Stimulated activated naive CD8-positive, alpha-beta T cell treated with anti-CD3 and anti-CD28 coated beads, Interleukin-15, Interleukin-2, amounts not matched to agents 100 ng/mL and 50 ng/mL, for 24 hours (primary cell): Measurements from ENCODE around the gene TPTE.
"Not testable (repeated sequence)": the region's sequence is repeated elsewhere in the genome, so short reads cannot be mapped to it uniquely, and the experiment has no call there.

ENCODE experiments used
- H3K27ac Mint-ChIP-seq: one replicate; pipeline ENCODE4 v1.8.0; 2021; ENCODE audit warnings: mild to moderate bottlenecking, mixed read lengths
- H3K27me3 Mint-ChIP-seq: one replicate; pipeline ENCODE4 v1.8.0; 2021; ENCODE audit warnings: mixed read lengths
- H3K36me3 Mint-ChIP-seq: one replicate; pipeline ENCODE4 v1.8.0; 2021; ENCODE audit warnings: low read depth, mixed read lengths
- H3K4me1 Mint-ChIP-seq: one replicate; pipeline ENCODE4 v1.8.0; 2021; ENCODE audit warnings: low read depth, mixed read lengths
- H3K4me3 Mint-ChIP-seq: one replicate; pipeline ENCODE4 v1.8.0; 2021; ENCODE audit warnings: mild to moderate bottlenecking, mixed read lengths
- H3K9me3 Mint-ChIP-seq: one replicate; pipeline ENCODE4 v1.8.0; 2021; ENCODE audit warnings: mixed read lengths

The TPTE gene

GRCh38 chr21:10574531-10575310 is 53.3 kb downstream of the TPTE start:
- H3K9me3 Mint-ChIP-seq = peaks cover 18% of the 10 kb centered on the region
- H3K4me3 Mint-ChIP-seq, H3K27me3 Mint-ChIP-seq, H3K36me3 Mint-ChIP-seq, H3K4me1 Mint-ChIP-seq, H3K27ac Mint-ChIP-seq: not testable (repeated sequence)

- no peak overlapping the region for H3K4me3 Mint-ChIP-seq
- peaks cover 18% of the 10 kb centered on the region for H3K9me3 Mint-ChIP-seq
- H3K27ac Mint-ChIP-seq = no peak overlapping the region
- no peaks in the 10 kb centered on the region for H3K27me3 Mint-ChIP-seq
- H3K4me1 Mint-ChIP-seq = no peaks in the 10 kb centered on the region
- no peaks in the 10 kb centered on the region for H3K36me3 Mint-ChIP-seq
Measured at GRCh38 chr21:10575311-10575667, 53.9 kb downstream of the TPTE start.

GRCh38 chr21:10578910-10579309 is 57.5 kb downstream of the TPTE start:
- not testable (repeated sequence) for H3K36me3 Mint-ChIP-seq, H3K27me3 Mint-ChIP-seq, H3K4me3 Mint-ChIP-seq, H3K27ac Mint-ChIP-seq, H3K4me1 Mint-ChIP-seq
- H3K9me3 Mint-ChIP-seq = peaks cover 18% of the 10 kb centered on the region

GRCh38 chr21:10589115-10589514 is 67.7 kb downstream of the TPTE start:
- H3K4me1 Mint-ChIP-seq, H3K9me3 Mint-ChIP-seq, H3K36me3 Mint-ChIP-seq, H3K27me3 Mint-ChIP-seq, H3K27ac Mint-ChIP-seq, H3K4me3 Mint-ChIP-seq: not testable (repeated sequence)

- H3K4me1 Mint-ChIP-seq, H3K9me3 Mint-ChIP-seq, H3K4me3 Mint-ChIP-seq: not testable (repeated sequence)
Measured at GRCh38 chr21:10607074-10607473, 85.7 kb downstream of the TPTE start.

GRCh38 chr21:10614285-10614684 is 92.9 kb downstream of the TPTE start:
- not testable (repeated sequence) for H3K9me3 Mint-ChIP-seq, H3K4me1 Mint-ChIP-seq, H3K4me3 Mint-ChIP-seq, H3K36me3 Mint-ChIP-seq, H3K27me3 Mint-ChIP-seq, H3K27ac Mint-ChIP-seq

More at GRCh38 chr21:10607074-10607473, 85.7 kb downstream of the TPTE start:
- H3K27ac Mint-ChIP-seq, H3K36me3 Mint-ChIP-seq, H3K27me3 Mint-ChIP-seq: not testable (repeated sequence)

- H3K9me3 Mint-ChIP-seq, H3K36me3 Mint-ChIP-seq, H3K4me1 Mint-ChIP-seq, H3K4me3 Mint-ChIP-seq, H3K27me3 Mint-ChIP-seq, H3K27ac Mint-ChIP-seq: not testable (repeated sequence)
Measured at GRCh38 chr21:10616061-10616460, 94.7 kb downstream of the TPTE start.

- Mint-ChIP-seq H3K4me3 (no peak overlapping the region), H3K27me3 (no peaks in the 10 kb centered on the region), H3K4me1 (no peaks in the 10 kb centered on the region), H3K27ac (no peak overlapping the region), H3K36me3 (no peaks in the 10 kb centered on the region), H3K9me3 (peaks cover 6% of the 10 kb centered on the region)
Measured at GRCh38 chr21:10616535-10616934, 95.2 kb downstream of the TPTE start.

- H3K36me3 Mint-ChIP-seq, H3K9me3 Mint-ChIP-seq, H3K27ac Mint-ChIP-seq, H3K27me3 Mint-ChIP-seq, H3K4me3 Mint-ChIP-seq, H3K4me1 Mint-ChIP-seq: not testable (repeated sequence)
Measured at GRCh38 chr21:10617133-10617752, 95.9 kb downstream of the TPTE start.

- Mint-ChIP-seq H3K9me3 (no peaks in the 10 kb centered on the region), H3K4me3 (no peak overlapping the region), H3K27me3 (no peaks in the 10 kb centered on the region), H3K4me1 (no peaks in the 10 kb centered on the region), H3K27ac (no peak overlapping the region), H3K36me3 (no peaks in the 10 kb centered on the region)
Measured at GRCh38 chr21:10627316-10627863, 106.0 kb downstream of the TPTE start.

GRCh38 chr21:10629239-10629638 is 107.9 kb downstream of the TPTE start:
- H3K36me3 Mint-ChIP-seq, H3K27ac Mint-ChIP-seq, H3K27me3 Mint-ChIP-seq, H3K4me1 Mint-ChIP-seq, H3K4me3 Mint-ChIP-seq, H3K9me3 Mint-ChIP-seq: not testable (repeated sequence)

- not testable (repeated sequence) for H3K4me3 Mint-ChIP-seq, H3K36me3 Mint-ChIP-seq, H3K9me3 Mint-ChIP-seq, H3K27ac Mint-ChIP-seq, H3K27me3 Mint-ChIP-seq, H3K4me1 Mint-ChIP-seq
Measured at GRCh38 chr21:10630829-10631228, 109.4 kb downstream of the TPTE start.

- H3K9me3 Mint-ChIP-seq, H3K27ac Mint-ChIP-seq, H3K27me3 Mint-ChIP-seq, H3K4me3 Mint-ChIP-seq, H3K4me1 Mint-ChIP-seq, H3K36me3 Mint-ChIP-seq: not testable (repeated sequence)
Measured at GRCh38 chr21:10631316-10631715, 109.9 kb downstream of the TPTE start.

- H3K9me3 Mint-ChIP-seq, H3K27ac Mint-ChIP-seq, H3K4me3 Mint-ChIP-seq: not testable (repeated sequence)
Measured at GRCh38 chr21:10638144-10638543, 116.8 kb downstream of the TPTE start.

GRCh38 chr21:10639123-10639522 is 117.7 kb downstream of the TPTE start:
- H3K27me3 Mint-ChIP-seq = no peaks in the 10 kb centered on the region
- no peaks in the 10 kb centered on the region for H3K36me3 Mint-ChIP-seq
- H3K9me3 Mint-ChIP-seq = no peaks in the 10 kb centered on the region
- no peaks in the 10 kb centered on the region for H3K4me1 Mint-ChIP-seq
- H3K27ac Mint-ChIP-seq = no peak overlapping the region
- no peak overlapping the region for H3K4me3 Mint-ChIP-seq

More at GRCh38 chr21:10638144-10638543, 116.8 kb downstream of the TPTE start:
- H3K27me3 Mint-ChIP-seq, H3K4me1 Mint-ChIP-seq, H3K36me3 Mint-ChIP-seq: not testable (repeated sequence)

GRCh38 chr21:10639746-10640145 is 118.4 kb downstream of the TPTE start:
- not testable (repeated sequence) for H3K27ac Mint-ChIP-seq, H3K9me3 Mint-ChIP-seq, H3K36me3 Mint-ChIP-seq, H3K27me3 Mint-ChIP-seq, H3K4me3 Mint-ChIP-seq, H3K4me1 Mint-ChIP-seq
